Measurements from ENCODE around the gene OR10A2.
A peak's percentile ranks its signal among the peaks of the same experiment; 100 is the strongest.

Gene OR10A2

GRCh38 chr11:6862961-6863360, at the start of gene OR10A2:
OR10A2 (plus strand) TSS chr11:6863057; CDS start chr11:6869755, 6,698 bp downstream.
- in situ Hi-C loops (cut with HindIII; ENCODE audit: low sequenced_read_pairs): no loop called here
- peak; percentile 2 for DNase-seq (ENCODE audit: low read depth)
- no peak for TF ChIP-seq CTCF (IDR thresholded peaks at IDR 0.05; ENCODE audit: low read depth, low read length, missing control alignments)
- H3K4me3 ChIP-seq (ENCODE audit: low read depth, low read length): no peak within 1 kb of the TSS

GRCh38 chr11:6813656-6814055, 49.2 kb upstream of the OR10A2 start:
- in situ Hi-C loops (cut with HindIII; ENCODE audit: low sequenced_read_pairs): no loop called here
- H3K4me3 ChIP-seq (ENCODE audit: low read depth, low read length): no peak overlapping the region
- TF ChIP-seq CTCF (IDR thresholded peaks at IDR 0.05; ENCODE audit: low read depth, low read length, missing control alignments): no peak
- DNase-seq (ENCODE audit: low read depth): peak; percentile 3

- no peak overlapping the region for H3K4me3 ChIP-seq (ENCODE audit: low read depth, low read length)
- in situ Hi-C loops (cut with HindIII; ENCODE audit: low sequenced_read_pairs): no loop called here
- DNase-seq (ENCODE audit: low read depth): no peak
- no peak for TF ChIP-seq CTCF (IDR thresholded peaks at IDR 0.05; ENCODE audit: low read depth, low read length, missing control alignments)
Measured at GRCh38 chr11:6817694-6818093, 45.2 kb upstream of the OR10A2 start.

GRCh38 chr11:6818967-6819366, 43.9 kb upstream of the OR10A2 start:
- TF ChIP-seq CTCF (IDR thresholded peaks at IDR 0.05; ENCODE audit: low read depth, low read length, missing control alignments): no peak
- DNase-seq (ENCODE audit: low read depth): no peak
- H3K4me3 ChIP-seq (ENCODE audit: low read depth, low read length): no peak overlapping the region
- in situ Hi-C loops (cut with HindIII; ENCODE audit: low sequenced_read_pairs): no loop called here

- no peak overlapping the region for H3K4me3 ChIP-seq (ENCODE audit: low read depth, low read length)
- DNase-seq (ENCODE audit: low read depth): no peak
- in situ Hi-C loops (cut with HindIII; ENCODE audit: low sequenced_read_pairs): no loop called here
- TF ChIP-seq CTCF (IDR thresholded peaks at IDR 0.05; ENCODE audit: low read depth, low read length, missing control alignments): no peak
Measured at GRCh38 chr11:6824136-6824823, 38.6 kb upstream of the OR10A2 start.

- TF ChIP-seq CTCF (IDR thresholded peaks at IDR 0.05; ENCODE audit: low read depth, low read length, missing control alignments): no peak
- H3K4me3 ChIP-seq (ENCODE audit: low read depth, low read length): no peak overlapping the region
- DNase-seq (ENCODE audit: low read depth): no peak
- in situ Hi-C loops (cut with HindIII; ENCODE audit: low sequenced_read_pairs): no loop called here
Measured at GRCh38 chr11:6825231-6825744, 37.6 kb upstream of the OR10A2 start.

Data from astrocyte of the cerebellum (primary cell).